Gastroesophageal sphincter (tissue), 3 donors: ENCODE measurements around the gene CCSER1.

Experiments used
- EP300 ChIP-seq: sonication (generic); formaldehyde crosslinking; IDR thresholded peaks from one replicate; pipeline ENCODE4 v1.6.1; 2017; ENCODE audit warnings: antibody characterized with exemption, mild to moderate bottlenecking
- POLR2A ChIP-seq, 2 donors: fragments of 450-650 bp; IDR thresholded peaks; one replicate each; pipeline ENCODE4 v1.6.1; 2017; ENCODE audit warnings: antibody characterized with exemption in 2 of 2, mild to moderate bottlenecking in 2 of 2, moderate library complexity in 1 of 2
- POLR2AphosphoS5 ChIP-seq: sonication (generic); formaldehyde crosslinking; IDR thresholded peaks from one replicate; pipeline ENCODE4 v1.6.1; 2017; ENCODE audit warnings: antibody characterized with exemption
- TF ChIP-seq, protein P1 (sequence below), 4 experiments: fragments of 200-600 bp in 2 of 4; fragments of 450-650 bp in 2 of 4; sonication (generic) in 1 of 4; IDR thresholded peaks; one replicate each; pipeline ENCODE4 v1.5.1; 2017 to 2019; ENCODE audit warnings: antibody characterized with exemption in 4 of 4, mild to moderate bottlenecking in 2 of 4, moderate library complexity in 2 of 4

DNA sequence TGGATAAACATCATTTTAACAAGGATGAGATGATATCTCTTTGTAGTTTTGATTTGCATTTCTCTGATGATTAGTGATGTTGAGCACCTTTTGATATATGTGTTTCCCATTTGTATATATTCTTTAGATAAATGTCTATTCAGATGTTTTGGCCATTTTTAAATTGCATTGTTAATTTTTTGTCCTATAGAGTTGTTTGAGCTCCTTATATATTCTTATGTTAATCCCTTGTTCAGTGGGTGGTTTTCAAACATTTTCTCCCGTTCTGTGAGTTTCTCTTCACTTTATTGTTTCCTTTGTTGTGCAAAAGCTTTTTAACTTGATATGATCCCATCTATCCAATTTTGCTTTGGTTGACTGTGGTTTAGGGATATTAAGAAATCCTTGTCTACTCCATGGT is 606.0 kb downstream of the CCSER1 start:
- TF ChIP-seq, protein P1, sequence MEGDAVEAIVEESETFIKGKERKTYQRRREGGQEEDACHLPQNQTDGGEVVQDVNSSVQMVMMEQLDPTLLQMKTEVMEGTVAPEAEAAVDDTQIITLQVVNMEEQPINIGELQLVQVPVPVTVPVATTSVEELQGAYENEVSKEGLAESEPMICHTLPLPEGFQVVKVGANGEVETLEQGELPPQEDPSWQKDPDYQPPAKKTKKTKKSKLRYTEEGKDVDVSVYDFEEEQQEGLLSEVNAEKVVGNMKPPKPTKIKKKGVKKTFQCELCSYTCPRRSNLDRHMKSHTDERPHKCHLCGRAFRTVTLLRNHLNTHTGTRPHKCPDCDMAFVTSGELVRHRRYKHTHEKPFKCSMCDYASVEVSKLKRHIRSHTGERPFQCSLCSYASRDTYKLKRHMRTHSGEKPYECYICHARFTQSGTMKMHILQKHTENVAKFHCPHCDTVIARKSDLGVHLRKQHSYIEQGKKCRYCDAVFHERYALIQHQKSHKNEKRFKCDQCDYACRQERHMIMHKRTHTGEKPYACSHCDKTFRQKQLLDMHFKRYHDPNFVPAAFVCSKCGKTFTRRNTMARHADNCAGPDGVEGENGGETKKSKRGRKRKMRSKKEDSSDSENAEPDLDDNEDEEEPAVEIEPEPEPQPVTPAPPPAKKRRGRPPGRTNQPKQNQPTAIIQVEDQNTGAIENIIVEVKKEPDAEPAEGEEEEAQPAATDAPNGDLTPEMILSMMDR (IDR thresholded peaks at IDR 0.05) = no peak
- no peak for TF ChIP-seq POLR2A (IDR thresholded peaks at IDR 0.05)
- TF ChIP-seq POLR2AphosphoS5 = no peak
- TF ChIP-seq EP300 = no peak
